ENCODE data around the gene SMIM7. TPM values are rescaled to one million over a fixed set of nuclear protein-coding genes. Genes with fewer than 3 reads are reported as not detected.

SMIM7 gene
- total RNA-seq, 1 experiment from 2014 or later, result 77.6 TPM

DNA sequence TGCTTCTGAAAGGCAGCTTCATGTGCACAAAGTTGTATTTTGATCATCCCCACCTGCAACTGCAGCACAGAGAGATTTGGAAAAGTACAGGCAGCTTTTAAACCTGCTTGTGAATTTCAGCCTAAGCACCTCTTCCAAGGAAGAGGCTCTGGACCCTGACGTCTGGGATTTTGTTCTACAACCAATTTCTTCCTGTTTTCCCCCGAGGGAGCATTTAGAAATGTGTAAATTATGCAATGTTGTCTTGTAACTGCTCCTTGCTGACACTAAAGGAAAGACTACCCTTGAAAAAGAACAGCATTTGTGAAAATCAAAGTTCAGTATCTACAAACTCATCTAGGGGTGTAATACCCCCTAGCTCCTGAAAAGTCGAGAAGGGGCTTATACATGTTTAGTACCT, 47.3 kb downstream of the SMIM7 start:
- no peak overlapping the region for H4K91ac ChIP-seq (ENCODE audit: insufficient read length, low read depth, low read length)
- peaks cover 3% of the 10 kb centered on the region; the same call in 1 of the 2 replicates for H3K4me1 ChIP-seq (ENCODE audit: insufficient read depth, low read length)
- no peak overlapping the region for H3K4me2 ChIP-seq (ENCODE audit: insufficient read depth, insufficient read length, low read length)
- H3K4ac ChIP-seq (ENCODE audit: low read depth, low read length), result no peak overlapping the region
- H4K5ac ChIP-seq (ENCODE audit: insufficient read length, low read depth, low read length), result no peak overlapping the region
- TF ChIP-seq, protein P1, sequence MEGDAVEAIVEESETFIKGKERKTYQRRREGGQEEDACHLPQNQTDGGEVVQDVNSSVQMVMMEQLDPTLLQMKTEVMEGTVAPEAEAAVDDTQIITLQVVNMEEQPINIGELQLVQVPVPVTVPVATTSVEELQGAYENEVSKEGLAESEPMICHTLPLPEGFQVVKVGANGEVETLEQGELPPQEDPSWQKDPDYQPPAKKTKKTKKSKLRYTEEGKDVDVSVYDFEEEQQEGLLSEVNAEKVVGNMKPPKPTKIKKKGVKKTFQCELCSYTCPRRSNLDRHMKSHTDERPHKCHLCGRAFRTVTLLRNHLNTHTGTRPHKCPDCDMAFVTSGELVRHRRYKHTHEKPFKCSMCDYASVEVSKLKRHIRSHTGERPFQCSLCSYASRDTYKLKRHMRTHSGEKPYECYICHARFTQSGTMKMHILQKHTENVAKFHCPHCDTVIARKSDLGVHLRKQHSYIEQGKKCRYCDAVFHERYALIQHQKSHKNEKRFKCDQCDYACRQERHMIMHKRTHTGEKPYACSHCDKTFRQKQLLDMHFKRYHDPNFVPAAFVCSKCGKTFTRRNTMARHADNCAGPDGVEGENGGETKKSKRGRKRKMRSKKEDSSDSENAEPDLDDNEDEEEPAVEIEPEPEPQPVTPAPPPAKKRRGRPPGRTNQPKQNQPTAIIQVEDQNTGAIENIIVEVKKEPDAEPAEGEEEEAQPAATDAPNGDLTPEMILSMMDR (conservative IDR thresholded peaks at IDR 0.05), result no peak
- no peak overlapping the region for H2BK20ac ChIP-seq (ENCODE audit: low read depth, low read length, poor library complexity, severe bottlenecking)
- H3K23ac ChIP-seq (ENCODE audit: insufficient read length, low read depth, low read length), result no peak overlapping the region
- no peak overlapping the region for H4K8ac ChIP-seq (replicated peaks; ENCODE audit: insufficient read length, low read depth, low read length)
- H3K27me3 ChIP-seq (ENCODE audit: insufficient read depth, low read length), result no peaks in the 10 kb centered on the region
- no peak overlapping the region for H3K56ac ChIP-seq (ENCODE audit: insufficient read length, low read depth, low read length)
- H3K4me1 Mint-ChIP-seq, result peaks cover 21 to 23% of the 10 kb centered on the region in 2 experiments
- H3K18ac ChIP-seq (ENCODE audit: insufficient read length, low read depth, low read length), result no peak overlapping the region
- no peaks in the 10 kb centered on the region; the same call in 1 of the 2 replicates for H3K27me3 Mint-ChIP-seq (ENCODE audit: low read depth)
- no peak overlapping the region for H2BK5ac ChIP-seq (ENCODE audit: insufficient read length, low read length)
- no CpG with 5 or more reads among the region's 3 CpGs for WGBS (ENCODE audit: extremely low coverage, insufficient read length, low lambda C conversion rate)
- H3K79me2 ChIP-seq (ENCODE audit: insufficient read depth, low read length), result peaks cover 44% of the 10 kb centered on the region; the same call in 1 of the 2 replicates
- H2AFZ ChIP-seq (ENCODE audit: low read length), result no peak overlapping the region
- no peaks in the 10 kb centered on the region for H3K9me3 Mint-ChIP-seq
- H2BK12ac ChIP-seq (ENCODE audit: insufficient read length, low read depth, low read length), result no peak overlapping the region
- no peak overlapping the region for H3K4me3 Mint-ChIP-seq
- no peak overlapping the region for H2BK120ac ChIP-seq (ENCODE audit: low read depth, low read length, poor library complexity, severe bottlenecking)
- DNase-seq, result no peak
- no peak overlapping the region for H3K27ac Mint-ChIP-seq
- no peaks in the 10 kb centered on the region for H3K9me3 ChIP-seq (ENCODE audit: control insufficient read depth, low read depth, low read length)
- no peak overlapping the region for H3K14ac ChIP-seq (ENCODE audit: insufficient read depth, low read length)
- H2BK15ac ChIP-seq (ENCODE audit: low read depth, low read length), result no peak overlapping the region
- no peak overlapping the region for H3T11ph ChIP-seq (ENCODE audit: low read length)
- no peak overlapping the region for H3K27ac ChIP-seq (ENCODE audit: insufficient read length, low read depth, low read length)
- H3K9ac ChIP-seq (ENCODE audit: extremely low read depth, insufficient read length, low read length), result no peak overlapping the region
- H2AK5ac ChIP-seq (ENCODE audit: insufficient read length, low read length), result no peak overlapping the region
- H3K36me3 Mint-ChIP-seq (ENCODE audit: insufficient read depth in 1 of 3, low read depth in 3 of 3), result no peaks in the 10 kb centered on the region
- no peaks in the 10 kb centered on the region for H4K20me1 ChIP-seq (ENCODE audit: control insufficient read depth, insufficient read depth, insufficient read length)
- no peaks in the 10 kb centered on the region for H3K23me2 ChIP-seq (ENCODE audit: insufficient read length, low read depth, low read length, poor library complexity, severe bottlenecking)
- H3K79me1 ChIP-seq (ENCODE audit: insufficient read depth, low read depth, low read length, poor library complexity, severe bottlenecking), result peaks cover 19% of the 10 kb centered on the region

Measured in H9 (cell line).